Stomach (tissue), 4 donors: ENCODE data around the gene DLX2.

Experiments used
- POLR2A ChIP-seq, 4 donors: fragments of 450-650 bp; IDR thresholded peaks; one replicate each; pipeline ENCODE4 v1.6.1; 2016; ENCODE audit warnings: antibody characterized with exemption in 4 of 4, control low read depth in 2 of 4, mild to moderate bottlenecking in 1 of 4, moderate library complexity in 1 of 4
- POLR2AphosphoS5 ChIP-seq, 3 donors: sonication (generic); formaldehyde crosslinking; IDR thresholded peaks; one replicate each; pipeline ENCODE4 v1.6.1; 2016; ENCODE audit warnings: antibody characterized with exemption in 3 of 3
- TF ChIP-seq, protein P1 (sequence below), 7 experiments: fragments of 450-650 bp in 4 of 7; fragments of 200-600 bp in 3 of 7; sonication (generic) in 3 of 7; IDR thresholded peaks; one replicate each; pipeline ENCODE4 v1.5.1; 2016 to 2019; ENCODE audit warnings: antibody characterized with exemption in 7 of 7, control low read depth in 2 of 7, mild to moderate bottlenecking in 1 of 7

DNA sequence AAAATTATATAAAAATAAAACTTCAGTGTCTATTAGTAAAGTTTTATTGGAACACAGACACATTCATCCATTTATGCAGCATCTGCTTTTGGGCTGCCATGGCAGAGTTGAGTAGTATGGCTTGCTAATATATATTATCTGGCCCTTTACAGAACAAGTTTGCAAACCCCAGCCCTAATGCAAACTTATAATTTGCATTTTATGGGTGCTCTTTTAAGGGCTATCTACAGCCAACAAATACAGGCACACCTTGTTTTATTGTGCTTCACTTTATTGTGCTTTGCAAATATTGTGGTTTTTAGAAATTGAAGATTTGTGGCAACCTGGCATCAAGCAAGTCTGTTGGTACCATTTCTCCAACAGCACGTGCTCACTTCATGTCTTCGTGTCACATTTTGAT, 35.2 kb upstream of the DLX2 start:
- TF ChIP-seq POLR2AphosphoS5 (IDR thresholded peaks at IDR 0.05) = no peak
- TF ChIP-seq, protein P1, sequence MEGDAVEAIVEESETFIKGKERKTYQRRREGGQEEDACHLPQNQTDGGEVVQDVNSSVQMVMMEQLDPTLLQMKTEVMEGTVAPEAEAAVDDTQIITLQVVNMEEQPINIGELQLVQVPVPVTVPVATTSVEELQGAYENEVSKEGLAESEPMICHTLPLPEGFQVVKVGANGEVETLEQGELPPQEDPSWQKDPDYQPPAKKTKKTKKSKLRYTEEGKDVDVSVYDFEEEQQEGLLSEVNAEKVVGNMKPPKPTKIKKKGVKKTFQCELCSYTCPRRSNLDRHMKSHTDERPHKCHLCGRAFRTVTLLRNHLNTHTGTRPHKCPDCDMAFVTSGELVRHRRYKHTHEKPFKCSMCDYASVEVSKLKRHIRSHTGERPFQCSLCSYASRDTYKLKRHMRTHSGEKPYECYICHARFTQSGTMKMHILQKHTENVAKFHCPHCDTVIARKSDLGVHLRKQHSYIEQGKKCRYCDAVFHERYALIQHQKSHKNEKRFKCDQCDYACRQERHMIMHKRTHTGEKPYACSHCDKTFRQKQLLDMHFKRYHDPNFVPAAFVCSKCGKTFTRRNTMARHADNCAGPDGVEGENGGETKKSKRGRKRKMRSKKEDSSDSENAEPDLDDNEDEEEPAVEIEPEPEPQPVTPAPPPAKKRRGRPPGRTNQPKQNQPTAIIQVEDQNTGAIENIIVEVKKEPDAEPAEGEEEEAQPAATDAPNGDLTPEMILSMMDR (IDR thresholded peaks at IDR 0.05) = no peak
- TF ChIP-seq POLR2A (IDR thresholded peaks at IDR 0.05) = no peak
